ENCODE measurements around the gene TRAF3.

GRCh38 chr14:102817318-102817717, 40.1 kb downstream of the TRAF3 start:
- no peak for TF ChIP-seq POLR2A (IDR thresholded peaks at IDR 0.05)
- TF ChIP-seq CTCF (IDR thresholded peaks at IDR 0.05): no peak

All from thyroid gland (tissue), 4 donors.